ENCODE measurements around the gene ODC1.

DNA sequence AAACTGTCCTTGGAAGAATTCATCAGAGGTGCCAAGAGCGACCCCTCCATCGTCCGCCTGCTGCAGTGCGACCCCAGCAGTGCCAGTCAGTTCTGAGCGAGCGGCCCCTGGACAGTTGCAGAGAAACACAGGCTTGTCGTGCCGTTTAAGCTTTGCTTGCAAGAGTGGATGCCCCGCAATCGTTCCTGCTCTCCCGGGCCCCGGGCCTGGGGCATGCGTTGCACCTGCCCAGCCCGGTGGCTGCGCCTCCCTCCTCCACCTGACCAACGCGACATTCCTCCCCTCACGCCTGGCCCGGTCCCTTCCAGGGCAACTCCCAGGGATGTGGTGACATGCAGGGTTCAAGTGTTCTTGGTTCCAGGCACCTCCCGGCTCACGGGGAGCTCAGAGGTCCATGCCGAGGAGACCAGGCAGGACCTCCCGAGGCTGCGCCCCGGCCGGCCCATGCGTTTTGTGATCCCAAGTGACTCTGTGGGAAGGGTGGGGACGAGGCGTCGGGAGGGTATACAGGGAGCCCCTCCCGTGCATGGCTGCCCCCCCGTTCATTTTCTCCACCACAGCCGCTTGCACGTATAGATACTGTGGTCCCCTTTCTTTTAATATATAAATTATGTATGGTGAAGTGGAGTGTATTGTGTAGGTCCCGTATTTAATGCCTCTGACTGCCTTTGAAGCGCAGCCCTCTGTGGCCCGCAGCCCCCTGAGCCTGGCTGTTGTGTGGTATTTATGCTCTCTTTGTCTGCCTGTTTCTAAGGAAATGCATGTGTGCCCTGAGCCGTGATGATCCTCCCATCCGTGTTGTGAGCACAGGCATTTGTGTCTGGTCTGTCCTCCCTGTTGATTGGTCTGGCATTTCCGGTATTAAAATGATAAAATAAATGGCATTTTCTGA is 21.2 kb downstream of the ODC1 start:
- TF ChIP-seq EZH2 (IDR thresholded peaks at IDR 0.05; ENCODE audit: low read length, missing control alignments) = no peak
- TF ChIP-seq, protein P1, sequence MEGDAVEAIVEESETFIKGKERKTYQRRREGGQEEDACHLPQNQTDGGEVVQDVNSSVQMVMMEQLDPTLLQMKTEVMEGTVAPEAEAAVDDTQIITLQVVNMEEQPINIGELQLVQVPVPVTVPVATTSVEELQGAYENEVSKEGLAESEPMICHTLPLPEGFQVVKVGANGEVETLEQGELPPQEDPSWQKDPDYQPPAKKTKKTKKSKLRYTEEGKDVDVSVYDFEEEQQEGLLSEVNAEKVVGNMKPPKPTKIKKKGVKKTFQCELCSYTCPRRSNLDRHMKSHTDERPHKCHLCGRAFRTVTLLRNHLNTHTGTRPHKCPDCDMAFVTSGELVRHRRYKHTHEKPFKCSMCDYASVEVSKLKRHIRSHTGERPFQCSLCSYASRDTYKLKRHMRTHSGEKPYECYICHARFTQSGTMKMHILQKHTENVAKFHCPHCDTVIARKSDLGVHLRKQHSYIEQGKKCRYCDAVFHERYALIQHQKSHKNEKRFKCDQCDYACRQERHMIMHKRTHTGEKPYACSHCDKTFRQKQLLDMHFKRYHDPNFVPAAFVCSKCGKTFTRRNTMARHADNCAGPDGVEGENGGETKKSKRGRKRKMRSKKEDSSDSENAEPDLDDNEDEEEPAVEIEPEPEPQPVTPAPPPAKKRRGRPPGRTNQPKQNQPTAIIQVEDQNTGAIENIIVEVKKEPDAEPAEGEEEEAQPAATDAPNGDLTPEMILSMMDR (conservative IDR thresholded peaks at IDR 0.05 in 1 of 2, IDR thresholded peaks at IDR 0.05 in 1 of 2; ENCODE audit: low read depth in 1 of 2, low read length in 2 of 2) = no peak

Measured in fibroblast of lung (primary cell).